Fibroblast of villous mesenchyme (primary cell): ENCODE measurements around the gene CACNA1C. TPM values are rescaled to one million over a fixed set of nuclear protein-coding genes. Genes with fewer than 3 reads are reported as not detected.

Source experiments
- DNase-seq: peaks from one replicate; pipeline ENCODE4 v3.0.0-alpha.2; 2010; ENCODE audit warnings: low read depth
- H3K4me3 ChIP-seq: 2 replicates; pipeline ENCODE4 v1.5.1; 2011; ENCODE audit warnings: low read depth, mild to moderate bottlenecking, low read length
- total RNA-seq: library from RNA; depleted of rRNA; stranded (reverse); fragments of >200 nt; gene quantifications from 2 replicates; pipeline ENCODE4 v1.2.3, GENCODE V29; 2012
- TF ChIP-seq, protein P1 (sequence below): IDR thresholded peaks from 2 replicates; pipeline ENCODE4 v1.5.1; 2012; ENCODE audit warnings: low read depth, mild to moderate bottlenecking, low read length; ENCODE audit not compliant: insufficient read depth

The CACNA1C gene
- total RNA-seq, 1 donor = 11.7 TPM

- H3K4me3 ChIP-seq = no peak overlapping the region
- TF ChIP-seq, protein P1, sequence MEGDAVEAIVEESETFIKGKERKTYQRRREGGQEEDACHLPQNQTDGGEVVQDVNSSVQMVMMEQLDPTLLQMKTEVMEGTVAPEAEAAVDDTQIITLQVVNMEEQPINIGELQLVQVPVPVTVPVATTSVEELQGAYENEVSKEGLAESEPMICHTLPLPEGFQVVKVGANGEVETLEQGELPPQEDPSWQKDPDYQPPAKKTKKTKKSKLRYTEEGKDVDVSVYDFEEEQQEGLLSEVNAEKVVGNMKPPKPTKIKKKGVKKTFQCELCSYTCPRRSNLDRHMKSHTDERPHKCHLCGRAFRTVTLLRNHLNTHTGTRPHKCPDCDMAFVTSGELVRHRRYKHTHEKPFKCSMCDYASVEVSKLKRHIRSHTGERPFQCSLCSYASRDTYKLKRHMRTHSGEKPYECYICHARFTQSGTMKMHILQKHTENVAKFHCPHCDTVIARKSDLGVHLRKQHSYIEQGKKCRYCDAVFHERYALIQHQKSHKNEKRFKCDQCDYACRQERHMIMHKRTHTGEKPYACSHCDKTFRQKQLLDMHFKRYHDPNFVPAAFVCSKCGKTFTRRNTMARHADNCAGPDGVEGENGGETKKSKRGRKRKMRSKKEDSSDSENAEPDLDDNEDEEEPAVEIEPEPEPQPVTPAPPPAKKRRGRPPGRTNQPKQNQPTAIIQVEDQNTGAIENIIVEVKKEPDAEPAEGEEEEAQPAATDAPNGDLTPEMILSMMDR = no peak
- DNase-seq = no peak
Measured at GRCh38 chr12:2654741-2655140, 602.0 kb downstream of the CACNA1C start.

DNA sequence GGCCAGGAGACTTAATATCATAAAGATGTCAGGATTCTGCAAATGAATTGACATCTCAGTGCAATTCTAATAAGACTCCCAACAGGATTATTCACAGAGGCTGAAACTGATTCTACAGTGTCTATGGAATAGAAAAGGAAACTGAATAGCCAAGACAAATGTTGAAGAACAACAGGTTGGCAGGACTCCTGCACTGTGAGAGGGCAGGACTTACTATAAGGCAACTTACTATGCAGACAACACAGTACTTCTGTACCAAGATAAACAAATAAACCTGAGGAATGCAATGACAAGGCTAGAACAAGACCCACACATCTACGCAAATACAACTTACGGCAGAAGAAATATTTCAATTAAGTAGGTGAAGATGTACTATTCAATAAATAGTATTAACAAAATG is 609.7 kb downstream of the CACNA1C start:
- H3K4me3 ChIP-seq = no peak overlapping the region
- TF ChIP-seq, protein P1 = no peak
- DNase-seq = no peak

GRCh38 chr12:2664721-2665577 is 612.2 kb downstream of the CACNA1C start:
- no peak for DNase-seq
- TF ChIP-seq, protein P1 = no peak
- H3K4me3 ChIP-seq = no peak overlapping the region

DNA sequence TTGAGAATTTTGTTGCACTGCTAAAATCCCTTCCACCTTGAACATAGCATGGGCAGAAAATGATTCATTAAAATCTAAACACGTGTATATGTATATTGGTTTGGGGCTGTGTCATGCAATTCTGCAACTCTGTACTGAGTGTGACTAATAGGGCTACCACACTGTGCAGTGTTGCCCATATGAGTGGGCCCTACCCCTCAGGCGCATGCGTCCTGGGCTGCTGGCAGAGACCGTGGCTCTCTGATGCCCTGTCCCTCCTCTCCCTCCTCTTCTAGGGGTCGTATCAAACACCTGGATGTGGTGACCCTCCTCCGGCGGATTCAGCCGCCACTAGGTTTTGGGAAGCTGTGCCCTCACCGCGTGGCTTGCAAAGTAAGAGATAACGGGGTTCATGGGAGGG is 613.6 kb downstream of the CACNA1C start:
- no peak for DNase-seq
- no peak overlapping the region for H3K4me3 ChIP-seq
- TF ChIP-seq, protein P1 = no peak

DNA sequence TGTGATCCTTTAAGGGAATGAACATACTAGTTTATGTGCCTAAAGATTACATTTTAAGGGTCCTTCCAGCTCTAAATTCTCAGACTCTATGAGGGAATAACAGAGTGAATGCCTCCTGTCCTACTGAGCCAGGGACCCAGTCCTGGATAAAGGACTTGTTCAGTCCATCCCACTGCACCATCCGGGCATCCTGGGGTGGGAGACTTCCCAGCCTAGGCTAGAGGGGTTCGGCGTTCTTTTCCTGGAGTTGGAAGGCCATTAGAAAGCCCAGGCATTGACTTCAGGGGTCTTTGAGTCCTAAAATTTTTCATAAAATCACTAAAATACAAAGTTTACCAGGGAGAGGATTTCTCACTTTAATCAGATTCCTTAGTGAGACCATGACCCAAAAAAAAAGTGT is 614.1 kb downstream of the CACNA1C start:
- TF ChIP-seq, protein P1 = no peak
- DNase-seq = no peak

GRCh38 chr12:2667716-2668440 is 615.1 kb downstream of the CACNA1C start:
- no peak for DNase-seq
- H3K4me3 ChIP-seq = no peak overlapping the region
- TF ChIP-seq, protein P1 = no peak

More for the DNA sequence above, 614.1 kb downstream of the CACNA1C start:
- no peak overlapping the region for H3K4me3 ChIP-seq
